ENCODE data around the gene PIGW. TPM values are rescaled to one million over a fixed set of nuclear protein-coding genes. Genes with fewer than 3 reads are reported as not detected.

Gene PIGW, protein sequence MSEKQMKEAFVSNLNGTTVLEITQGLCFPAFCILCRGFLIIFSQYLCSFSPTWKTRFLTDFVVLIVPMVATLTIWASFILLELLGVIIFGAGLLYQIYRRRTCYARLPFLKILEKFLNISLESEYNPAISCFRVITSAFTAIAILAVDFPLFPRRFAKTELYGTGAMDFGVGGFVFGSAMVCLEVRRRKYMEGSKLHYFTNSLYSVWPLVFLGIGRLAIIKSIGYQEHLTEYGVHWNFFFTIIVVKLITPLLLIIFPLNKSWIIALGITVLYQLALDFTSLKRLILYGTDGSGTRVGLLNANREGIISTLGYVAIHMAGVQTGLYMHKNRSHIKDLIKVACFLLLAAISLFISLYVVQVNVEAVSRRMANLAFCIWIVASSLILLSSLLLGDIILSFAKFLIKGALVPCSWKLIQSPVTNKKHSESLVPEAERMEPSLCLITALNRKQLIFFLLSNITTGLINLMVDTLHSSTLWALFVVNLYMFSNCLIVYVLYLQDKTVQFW
- 10 to 100 TPM; 10.4 to 10.8 TPM for total RNA-seq

DNA sequence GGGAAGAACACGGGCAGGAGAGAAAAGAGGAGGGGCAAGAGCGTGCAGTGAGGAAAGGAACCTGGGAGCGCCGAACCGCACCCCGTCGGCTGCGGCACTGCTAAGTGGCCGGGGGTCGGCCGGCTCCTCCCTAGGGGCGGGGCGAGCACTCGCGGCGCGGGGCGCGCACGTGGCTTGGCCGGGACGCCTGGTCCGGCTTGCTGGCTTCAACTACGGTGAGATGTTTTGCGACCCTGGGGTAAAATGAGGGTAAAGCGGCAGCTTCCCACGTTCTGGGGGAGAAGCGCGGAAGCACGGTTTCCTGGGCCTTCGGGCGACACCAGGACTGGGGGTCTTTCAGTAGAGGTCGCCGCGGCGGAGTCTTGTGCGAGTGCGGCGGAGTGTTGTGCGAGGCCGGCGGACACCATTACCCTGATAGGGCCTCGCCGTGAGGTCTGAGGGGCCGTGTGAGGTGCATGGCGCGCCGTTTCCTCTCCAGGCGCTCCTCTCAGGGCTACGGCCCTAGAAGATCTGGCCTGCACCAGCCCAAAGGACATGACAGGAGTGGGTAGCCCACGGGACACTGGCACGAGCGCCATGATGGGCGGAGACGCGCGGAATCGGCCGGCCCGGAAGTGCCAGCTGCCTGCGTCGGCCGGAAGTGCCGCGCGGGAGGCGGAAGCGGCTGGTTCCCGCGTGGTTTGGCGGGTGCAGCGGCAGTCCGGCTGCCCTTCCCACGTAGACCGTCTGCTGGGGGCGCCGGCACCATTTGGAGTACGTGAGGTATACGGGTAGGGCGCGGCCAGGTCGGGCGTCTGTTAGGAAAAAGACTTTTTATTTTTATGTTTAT, at the start of gene PIGW, which contains the start of gene MYO19:
PIGW (plus strand) TSS at position 148 of the 829 bp plus-strand sequence. CDS start 2,115 bp downstream, outside the sequence.
MYO19 (minus strand) TSS at position 29 of the 829 bp plus-strand sequence. CDS start 2,330 bp downstream, outside the sequence.

DNA sequence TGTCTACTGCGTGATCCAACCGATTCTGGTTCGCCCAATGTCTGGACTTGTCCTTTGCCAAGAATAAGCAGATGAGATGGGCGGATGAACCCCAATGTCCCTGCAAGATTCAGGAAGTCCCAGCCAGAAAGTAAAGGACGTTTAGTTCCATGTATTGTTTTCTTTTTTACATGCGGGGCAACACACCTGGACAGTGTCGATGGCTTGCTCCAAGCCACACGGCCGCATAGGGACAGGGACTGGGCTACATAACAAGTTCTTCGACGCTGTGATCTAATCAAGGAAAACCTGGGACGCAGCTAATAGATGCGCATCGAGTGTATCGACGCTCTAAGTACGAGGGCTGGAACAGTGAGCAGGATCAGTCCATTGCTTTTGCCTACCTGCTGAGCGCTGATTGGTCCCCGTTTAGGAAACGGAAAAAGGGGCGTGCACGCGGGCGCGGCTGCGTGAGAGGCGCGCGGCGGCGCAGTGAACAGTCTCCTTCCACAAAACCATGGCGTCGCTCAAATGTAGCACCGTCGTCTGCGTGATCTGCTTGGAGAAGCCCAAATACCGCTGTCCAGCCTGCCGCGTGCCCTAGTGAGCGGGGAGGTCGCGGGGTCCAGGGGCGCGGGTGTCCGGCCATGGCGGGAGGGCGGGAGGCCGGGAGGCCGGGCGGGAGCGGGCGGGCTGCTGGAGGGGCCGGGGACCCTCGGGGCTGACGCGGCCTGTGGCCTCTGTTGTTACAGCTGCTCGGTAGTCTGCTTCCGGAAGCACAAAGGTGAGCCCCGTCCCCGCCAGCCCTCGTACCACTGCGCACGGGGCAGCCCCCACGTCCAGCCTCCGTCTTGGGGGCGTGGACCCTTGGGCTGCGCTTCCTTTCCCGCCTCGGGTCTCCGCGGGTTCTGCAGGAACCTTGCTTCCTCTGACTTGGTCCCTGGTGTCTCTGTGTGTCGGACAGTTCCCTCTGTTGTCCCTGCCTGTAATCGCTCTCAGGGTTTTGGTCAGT, 48.3 kb upstream of the PIGW start, which contains the start of gene ZNHIT3:
ZNHIT3 (plus strand) TSS at position 478 of the 991 bp plus-strand sequence; CDS start at position 497, 19 bp downstream.

DNA sequence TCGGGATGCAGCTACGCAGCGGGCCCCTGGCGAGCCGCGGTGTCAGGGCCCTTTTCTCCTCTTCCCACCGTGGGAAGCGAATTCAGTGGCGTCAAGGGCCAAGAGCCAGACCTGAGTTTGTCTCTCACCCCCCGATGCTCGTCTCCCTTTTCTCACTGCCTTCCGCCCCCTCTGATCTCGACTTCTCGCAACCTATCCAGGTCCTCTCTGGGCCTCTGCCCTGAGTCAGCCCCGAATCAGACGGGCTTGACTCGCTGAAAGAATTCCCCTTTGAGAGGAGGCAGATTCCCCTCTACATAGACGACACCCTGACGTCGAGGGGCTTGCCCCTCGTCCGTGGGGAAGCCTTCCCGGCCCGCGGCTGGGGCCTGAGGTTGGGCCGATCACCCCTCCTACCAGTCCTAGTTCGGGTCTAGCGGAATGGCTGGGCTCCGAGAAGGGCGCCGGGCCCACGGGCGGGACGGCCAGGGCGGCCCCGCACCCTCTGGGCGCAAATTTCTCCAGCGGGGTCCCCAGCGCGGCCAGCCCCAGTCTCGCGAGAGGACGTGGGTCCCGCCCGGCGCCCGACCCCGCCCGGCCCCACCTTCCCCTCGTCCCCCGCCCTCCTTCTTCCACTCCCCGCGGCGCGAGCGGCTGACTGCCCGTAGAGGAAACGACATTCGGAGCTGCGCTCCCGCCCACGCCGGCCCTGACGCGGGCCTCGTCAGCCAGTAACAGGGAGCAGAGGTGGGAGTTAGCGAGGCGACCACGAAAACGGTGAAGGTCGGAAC, 9.7 kb downstream of the PIGW start, which contains the start of gene GGNBP2:
GGNBP2 (plus strand) TSS at position 613 of the 770 bp plus-strand sequence. CDS start 806 bp downstream, outside the sequence.

Other genes starting within 250 kb of the PIGW start
- not detected for gene TBC1D3G, start 211.1 kb upstream of the PIGW start, total RNA-seq
- under 1 TPM in 1 of 2 experiments, not detected in 1; 0.30 TPM for gene TBC1D3H, start 146.6 kb upstream of the PIGW start, total RNA-seq
- 10 to 100 TPM; 45.3 to 46.4 TPM for gene ZNHIT3, start 48.3 kb upstream of the PIGW start, total RNA-seq
- 10 to 100 TPM; 90.3 to 95.4 TPM for gene MYO19, start 119 bp upstream of the PIGW start, total RNA-seq
- gene GGNBP2, start 9.9 kb downstream of the PIGW start, total RNA-seq: 100 to 1,000 TPM; 104 to 108 TPM
- gene DHRS11, start 56.9 kb downstream of the PIGW start, total RNA-seq: 1 to 10 TPM; 3.3 to 3.8 TPM
- 1 to 10 TPM; 9.2 to 9.4 TPM for gene MRM1, start 66.6 kb downstream of the PIGW start, total RNA-seq

All from activated naive CD4-positive, alpha-beta T cell treated with anti-CD3 and anti-CD28 coated beads, Interleukin-2, amount 10 ng/mL, durations not matched to agents 5 hours and 36 hours (primary cell).